SJSA1 (cell line): Measurements from ENCODE around the gene PDE4C. TPM values are rescaled to one million over a fixed set of nuclear protein-coding genes. Genes with fewer than 3 reads are reported as not detected.

Experiments
- DNase-seq, 2 experiments: peaks; one replicate each; pipeline ENCODE4 v3.0.0-alpha.2; 2015 to 2020; ENCODE audit warnings: low spot score in 2 of 2, low read depth in 1 of 2
- H3K27ac ChIP-seq: fragments of 250-450 bp; sonication (Bioruptor Pico); 2 replicates; pipeline ENCODE4 v1.5.1; 2020; ENCODE audit warnings: mild to moderate bottlenecking, moderate library complexity
- H3K27me3 ChIP-seq: fragments of 250-450 bp; sonication (Bioruptor Pico); replicated peaks from 2 replicates; pipeline ENCODE4 v1.5.1; 2020; ENCODE audit warnings: mild to moderate bottlenecking, moderate library complexity
- H3K36me3 ChIP-seq: fragments of 250-450 bp; sonication (Bioruptor Pico); 2 replicates; pipeline ENCODE4 v1.5.1; 2020; ENCODE audit warnings: mild to moderate bottlenecking
- H3K4me1 ChIP-seq: fragments of 250-450 bp; sonication (Bioruptor Pico); replicated peaks from 2 replicates; pipeline ENCODE4 v1.6.1; 2021; ENCODE audit warnings: mild to moderate bottlenecking
- H3K4me3 ChIP-seq: fragments of 250-450 bp; sonication (Bioruptor Pico); 2 replicates; pipeline ENCODE4 v1.5.1; 2020; ENCODE audit warnings: mild to moderate bottlenecking
- H3K9me3 ChIP-seq: fragments of 250-450 bp; sonication (Bioruptor Pico); replicated peaks from 2 replicates; pipeline ENCODE4 v1.5.1; 2020; ENCODE audit warnings: mild to moderate bottlenecking
- total RNA-seq: library from RNA; depleted of rRNA; stranded (reverse); fragments of >200 nt; shearing (Covaris generic); gene quantifications from 2 replicates; pipeline ENCODE4 v1.2.3, GENCODE V29; 2014

The PDE4C gene
- total RNA-seq, 1 experiment from 2014 or later: not detected

- DNase-seq: no peak
- no peak overlapping the region for H3K27ac ChIP-seq
- H3K36me3 ChIP-seq: peaks cover 9% of the 10 kb centered on the region
- peaks cover 9% of the 10 kb centered on the region for H3K4me1 ChIP-seq
- no peaks in the 10 kb centered on the region for H3K27me3 ChIP-seq
- H3K4me3 ChIP-seq: no peak overlapping the region
- H3K9me3 ChIP-seq: no peaks in the 10 kb centered on the region
Measured at GRCh38 chr19:18194554-18195238, 31.5 kb downstream of the PDE4C start.

DNA sequence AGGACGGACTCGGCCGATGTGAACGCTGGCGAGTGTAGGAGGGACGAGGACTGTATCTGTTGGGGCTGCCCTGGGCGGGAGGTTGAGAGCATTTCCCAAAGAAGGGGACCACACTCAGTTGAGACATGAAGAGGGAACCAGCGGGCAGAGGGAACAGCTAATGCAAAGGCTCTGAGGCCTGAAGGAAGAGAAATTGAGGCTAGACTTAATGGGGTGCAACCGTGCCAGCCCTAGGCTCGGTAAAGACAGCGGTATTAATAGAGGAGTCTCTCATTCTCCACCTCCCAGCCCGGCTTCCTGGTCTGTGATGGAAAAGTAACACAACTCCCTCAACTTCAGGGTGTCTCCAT is 32.1 kb downstream of the PDE4C start:
- no peaks in the 10 kb centered on the region for H3K9me3 ChIP-seq
- no peak overlapping the region for H3K27ac ChIP-seq
- DNase-seq: no peak
- H3K27me3 ChIP-seq: no peaks in the 10 kb centered on the region
- H3K36me3 ChIP-seq: peaks cover 9% of the 10 kb centered on the region
- H3K4me3 ChIP-seq: peak overlapping the region; percentile 77
- peaks cover 9% of the 10 kb centered on the region for H3K4me1 ChIP-seq

DNA sequence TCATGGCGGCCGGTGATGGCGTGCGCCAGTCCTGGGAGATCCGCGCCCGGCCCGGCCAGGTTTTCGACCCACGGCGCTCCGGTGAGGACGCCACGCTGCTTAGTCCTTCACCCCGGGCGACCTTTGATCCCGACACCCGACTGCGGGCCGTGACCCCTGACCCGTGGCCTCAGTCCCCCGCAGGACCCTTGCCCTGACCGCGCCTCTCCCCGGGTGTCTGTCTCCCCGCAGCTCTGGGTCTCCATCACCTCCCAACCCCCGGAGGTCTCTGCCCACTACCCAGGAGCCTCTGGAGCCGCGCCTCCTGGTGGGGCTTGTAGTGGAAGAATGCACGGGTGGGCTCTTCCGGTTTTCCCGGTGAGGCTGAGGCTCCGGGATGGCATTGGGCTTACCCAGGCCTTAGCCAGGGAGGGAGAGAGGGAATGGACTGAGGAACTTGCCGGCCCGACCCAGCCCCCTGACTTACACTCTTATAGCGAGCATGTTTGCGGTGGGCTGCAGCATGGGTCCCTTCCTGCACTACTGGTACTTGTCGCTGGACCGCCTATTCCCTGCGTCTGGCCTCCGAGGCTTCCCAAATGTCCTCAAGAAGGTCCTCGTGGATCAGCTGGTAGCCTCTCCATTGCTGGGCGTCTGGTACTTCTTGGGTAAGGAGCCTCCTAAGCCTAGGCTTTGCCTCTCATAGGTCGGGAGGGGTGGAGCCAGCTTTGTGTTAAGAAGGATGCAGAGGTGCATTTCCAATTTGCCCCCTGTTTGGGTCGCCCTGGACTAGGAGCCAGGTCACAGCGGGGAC is 32.7 kb downstream of the PDE4C start:
- peaks cover 9% of the 10 kb centered on the region for H3K4me1 ChIP-seq
- H3K27ac ChIP-seq: 0 out of 2 replicates have a peak overlapping the region, but pooled peaks have one; percentile 9
- H3K4me3 ChIP-seq: peak overlapping the region; percentile 77
- peak in 1 of 2 experiments; percentile 29 for DNase-seq
- H3K9me3 ChIP-seq: no peaks in the 10 kb centered on the region
- no peaks in the 10 kb centered on the region for H3K27me3 ChIP-seq
- peaks cover 9% of the 10 kb centered on the region for H3K36me3 ChIP-seq

GRCh38 chr19:18192673-18193387 is 33.4 kb downstream of the PDE4C start, which contains the start of gene MPV17L2:
Gene MPV17L2, plus strand, starts transcription at chr19:18193218. Its CDS starts 64 bp downstream, at chr19:18193282.
- no peaks in the 10 kb centered on the region for H3K9me3 ChIP-seq
- peak within 1 kb of the TSS; percentile 77 for H3K4me3 ChIP-seq
- peak within 1 kb of the TSS; percentile 10 for H3K27ac ChIP-seq
- no peaks in the 10 kb centered on the region for H3K27me3 ChIP-seq
- peaks cover 9% of the 10 kb centered on the region for H3K36me3 ChIP-seq
- DNase-seq: peak; percentile 99
- H3K4me1 ChIP-seq: peaks cover 9% of the 10 kb centered on the region

GRCh38 chr19:18191640-18192062 is 34.6 kb downstream of the PDE4C start:
- Histone ChIP-seq H3K27ac (no peak overlapping the region), H3K4me3 (peak overlapping the region; percentile 38), H3K27me3 (no peaks in the 10 kb centered on the region), H3K4me1 (peaks cover 9% of the 10 kb centered on the region), H3K36me3 (peaks cover 9% of the 10 kb centered on the region), H3K9me3 (no peaks in the 10 kb centered on the region)
- no peak for DNase-seq

GRCh38 chr19:18190278-18190677 is 36.0 kb downstream of the PDE4C start:
- Histone ChIP-seq H3K9me3 (no peaks in the 10 kb centered on the region), H3K4me1 (peaks cover 9% of the 10 kb centered on the region), H3K27me3 (no peaks in the 10 kb centered on the region; the same call in 1 of the 2 replicates), H3K27ac (no peak overlapping the region), H3K4me3 (no peak overlapping the region), H3K36me3 (peaks cover 3% of the 10 kb centered on the region; the same call in 1 of the 2 replicates)
- DNase-seq: no peak

DNA sequence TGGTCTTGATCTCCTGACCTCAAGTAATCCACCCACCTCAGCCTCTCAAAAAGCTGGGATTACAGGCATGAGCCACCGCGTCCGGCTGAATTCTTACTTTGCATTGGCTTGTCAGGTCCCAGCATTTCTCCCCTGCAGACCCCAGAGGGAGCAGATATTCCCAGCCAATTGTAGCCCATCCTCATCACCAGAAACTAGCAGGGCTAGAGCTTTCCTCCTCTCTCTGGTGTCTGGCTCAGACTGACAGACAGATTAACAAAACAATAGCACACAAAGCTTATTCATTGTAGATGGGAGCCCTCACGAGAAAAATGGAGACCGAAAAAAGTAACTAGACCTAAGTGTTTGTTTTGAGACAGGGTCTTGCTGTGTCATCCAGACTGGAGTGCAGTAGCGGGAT is 40.7 kb downstream of the PDE4C start:
- H3K27me3 ChIP-seq: peaks cover 24% of the 10 kb centered on the region
- DNase-seq: no peak

DNA sequence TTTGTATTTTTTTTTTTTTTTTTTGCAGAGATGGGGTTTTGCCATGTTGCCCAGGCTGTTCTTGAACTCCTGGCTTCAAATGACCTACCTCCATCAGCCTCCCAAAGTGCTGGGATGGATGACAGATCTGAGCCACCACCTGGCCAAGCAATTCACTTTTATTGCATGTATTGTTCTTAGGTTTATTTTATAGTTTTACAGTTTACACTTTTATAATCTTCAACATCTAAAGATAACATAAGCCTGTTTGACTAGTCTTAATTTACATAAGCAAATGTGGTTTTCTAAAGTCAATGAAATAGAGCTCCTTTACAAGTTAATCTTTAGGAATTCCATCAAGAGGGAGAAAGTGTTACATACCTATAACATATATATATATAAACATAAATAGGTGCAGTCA is 42.7 kb downstream of the PDE4C start:
- no peaks in the 10 kb centered on the region for H3K9me3 ChIP-seq
- H3K36me3 ChIP-seq: no peaks in the 10 kb centered on the region
- no peaks in the 10 kb centered on the region for H3K4me1 ChIP-seq
- H3K27me3 ChIP-seq: peaks cover 32% of the 10 kb centered on the region
- H3K4me3 ChIP-seq: no peak overlapping the region
- DNase-seq: no peak
- H3K27ac ChIP-seq: no peak overlapping the region

More for the DNA sequence above, 40.7 kb downstream of the PDE4C start:
- H3K9me3 ChIP-seq: no peaks in the 10 kb centered on the region
- H3K4me3 ChIP-seq: no peak overlapping the region
- H3K36me3 ChIP-seq: no peaks in the 10 kb centered on the region
- no peaks in the 10 kb centered on the region for H3K4me1 ChIP-seq
- H3K27ac ChIP-seq: no peak overlapping the region

GRCh38 chr19:18179957-18180356 is 46.3 kb downstream of the PDE4C start:
- no peak for DNase-seq
- Histone ChIP-seq H3K27ac (no peak overlapping the region), H3K36me3 (no peaks in the 10 kb centered on the region), H3K27me3 (peaks cover 31% of the 10 kb centered on the region), H3K4me3 (no peak overlapping the region), H3K9me3 (no peaks in the 10 kb centered on the region), H3K4me1 (no peaks in the 10 kb centered on the region)

DNA sequence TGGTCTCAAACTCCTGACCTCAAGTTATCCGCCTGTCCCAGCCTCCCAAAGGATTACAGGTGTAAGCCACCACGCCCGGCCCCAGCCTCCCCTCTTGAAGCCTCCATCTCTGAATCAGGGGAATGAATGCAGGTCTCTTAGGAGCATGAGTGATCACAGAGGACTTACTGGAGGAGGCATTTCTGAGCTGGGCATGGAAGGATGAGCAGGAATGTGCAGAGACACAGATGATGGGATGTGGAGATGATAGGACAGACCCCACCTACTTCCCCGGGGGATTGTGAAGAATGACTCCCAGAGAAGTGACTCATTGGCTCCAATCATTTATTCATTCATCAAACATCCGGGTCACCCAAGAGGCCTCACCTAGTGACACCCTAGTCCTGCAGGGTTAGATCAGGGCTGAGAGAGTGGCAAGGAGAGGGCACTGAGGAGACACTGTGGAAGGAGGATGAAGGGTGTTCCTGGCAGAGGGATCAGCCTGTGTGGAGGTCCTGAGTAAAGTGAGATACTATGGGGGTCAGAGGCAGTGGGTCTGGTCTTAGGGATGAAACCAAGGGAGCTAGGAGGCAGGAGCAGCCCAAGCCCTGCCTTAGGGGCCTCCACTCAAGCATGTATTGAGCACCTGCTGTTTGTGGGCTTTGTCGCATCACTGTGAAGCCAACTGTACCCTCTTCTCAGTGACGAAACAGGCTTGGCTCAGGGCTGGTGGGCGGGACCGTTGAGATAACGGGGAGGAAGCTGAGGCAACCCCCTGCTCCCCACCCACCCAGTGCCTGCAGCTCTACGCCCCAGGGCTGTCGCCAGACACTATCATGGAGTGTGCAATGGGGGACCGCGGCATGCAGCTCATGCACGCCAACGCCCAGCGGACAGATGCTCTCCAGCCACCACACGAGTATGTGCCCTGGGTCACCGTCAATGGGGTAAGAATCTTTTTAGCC is 49.6 kb downstream of the PDE4C start:
- H3K36me3 ChIP-seq: no peaks in the 10 kb centered on the region
- no peak for DNase-seq
- H3K9me3 ChIP-seq: no peaks in the 10 kb centered on the region
- H3K27ac ChIP-seq: no peak overlapping the region
- H3K4me3 ChIP-seq: no peak overlapping the region
- peaks cover 12% of the 10 kb centered on the region for H3K4me1 ChIP-seq
- peaks cover 15% of the 10 kb centered on the region for H3K27me3 ChIP-seq

DNA sequence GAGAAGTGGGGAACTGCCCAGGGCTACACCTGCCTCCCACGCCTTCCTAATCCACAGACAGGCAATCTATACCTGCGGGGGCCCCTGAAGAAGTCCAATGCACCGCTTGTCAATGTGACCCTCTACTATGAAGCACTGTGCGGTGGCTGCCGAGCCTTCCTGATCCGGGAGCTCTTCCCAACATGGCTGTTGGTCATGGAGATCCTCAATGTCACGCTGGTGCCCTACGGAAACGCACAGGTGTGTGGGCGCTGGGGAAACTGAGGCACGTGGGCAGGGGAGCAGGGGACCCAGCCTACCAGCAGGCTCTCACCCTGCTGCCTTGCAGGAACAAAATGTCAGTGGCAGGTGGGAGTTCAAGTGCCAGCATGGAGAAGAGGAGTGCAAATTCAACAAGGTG is 51.3 kb downstream of the PDE4C start:
- Histone ChIP-seq H3K27ac (no peak overlapping the region), H3K9me3 (no peaks in the 10 kb centered on the region), H3K4me3 (no peak overlapping the region), H3K4me1 (peaks cover 12% of the 10 kb centered on the region), H3K27me3 (peaks cover 3% of the 10 kb centered on the region), H3K36me3 (no peaks in the 10 kb centered on the region)
- no peak for DNase-seq
